Keratinocyte (primary cell): ENCODE measurements around the gene MBNL3. TPM values are rescaled to one million over a fixed set of nuclear protein-coding genes. Genes with fewer than 3 reads are reported as not detected.

Experiments
- DNase-seq: peaks from one replicate; pipeline ENCODE4 v3.0.0-alpha.2; 2011; ENCODE audit warnings: low read depth, missing footprints, low spot score
- FAIRE-seq: peaks from 2 replicates; lab custom pipeline; 2011; peaks lifted over from hg19 to GRCh38; lab: Jason Lieb, UNC
- H2AFZ ChIP-seq: 2 replicates; pipeline ENCODE4 v1.6.0; 2012; ENCODE audit warnings: low read length, control low read depth, inconsistent platforms; ENCODE audit not compliant: control insufficient read depth
- H3K27ac ChIP-seq: 2 replicates; pipeline ENCODE4 v1.5.1; 2011; ENCODE audit warnings: low read length; ENCODE audit not compliant: control insufficient read depth, insufficient read depth
- H3K27me3 ChIP-seq: 3 replicates; pipeline ENCODE4 v1.6.0; 2011; ENCODE audit warnings: low read length; ENCODE audit not compliant: control insufficient read depth, insufficient read depth; ENCODE audit errors: extremely low read depth
- H3K36me3 ChIP-seq, 2 experiments: 2 replicates in 1 of 2; 3 replicates in 1 of 2; pipeline ENCODE4 v1.5.1; 2011; ENCODE audit warnings: low read length in 2 of 2, mild to moderate bottlenecking in 1 of 2; ENCODE audit not compliant: control insufficient read depth in 2 of 2, insufficient read depth in 2 of 2; ENCODE audit errors: extremely low read depth in 1 of 2
- H3K4me1 ChIP-seq: 3 replicates; pipeline ENCODE4 v1.5.1; 2011; ENCODE audit warnings: low read length; ENCODE audit not compliant: control insufficient read depth, insufficient read depth; ENCODE audit errors: extremely low read depth
- H3K4me2 ChIP-seq: 3 replicates; pipeline ENCODE4 v1.6.0; 2011; ENCODE audit warnings: low read depth, low read length; ENCODE audit not compliant: control insufficient read depth, insufficient read depth; ENCODE audit errors: extremely low read depth
- H3K4me3 ChIP-seq, 3 experiments: fragments of 200-600 bp in 1 of 3; sonication (generic) in 1 of 3; 2 replicates in 2 of 3; 3 replicates in 1 of 3; pipeline ENCODE4 v1.5.1; 2011 to 2016; ENCODE audit warnings: low read length in 3 of 3, mild to moderate bottlenecking in 3 of 3, control low read depth in 2 of 3, inconsistent platforms in 1 of 3, low read depth in 1 of 3, mixed read lengths in 1 of 3, mixed run types in 1 of 3, moderate library complexity in 1 of 3; ENCODE audit not compliant: control insufficient read depth in 2 of 3, insufficient read depth in 2 of 3; ENCODE audit errors: extremely low read depth in 1 of 3
- H3K79me2 ChIP-seq: 2 replicates; pipeline ENCODE4 v1.6.0; 2012; ENCODE audit warnings: low read length; ENCODE audit not compliant: control insufficient read depth, insufficient read depth
- H3K9ac ChIP-seq: 3 replicates; pipeline ENCODE4 v1.6.0; 2011; ENCODE audit warnings: low read length; ENCODE audit not compliant: control insufficient read depth, insufficient read depth; ENCODE audit errors: extremely low read depth
- H3K9me1 ChIP-seq: 3 replicates; pipeline ENCODE4 v1.6.0; 2011; ENCODE audit warnings: low read length; ENCODE audit not compliant: control insufficient read depth, insufficient read depth; ENCODE audit errors: extremely low read depth
- H3K9me3 ChIP-seq: 2 replicates; pipeline ENCODE4 v1.5.1; 2012; ENCODE audit warnings: low read depth, low read length; ENCODE audit not compliant: control insufficient read depth
- H4K20me1 ChIP-seq: 3 replicates; pipeline ENCODE4 v1.6.0; 2011; ENCODE audit warnings: low read length; ENCODE audit not compliant: control insufficient read depth, insufficient read depth; ENCODE audit errors: extremely low read depth
- CTCF ChIP-seq, 3 experiments: IDR thresholded peaks in 1 of 3; conservative IDR thresholded peaks in 1 of 3; optimal IDR thresholded peaks in 1 of 3; 2 replicates in 2 of 3; 3 replicates in 1 of 3; pipeline versions ENCODE3 to v1.5.1; 2011; ENCODE audit warnings: low read length in 3 of 3, mild to moderate bottlenecking in 3 of 3, moderate library complexity in 2 of 3, control low read depth in 1 of 3, inconsistent platforms in 1 of 3; ENCODE audit not compliant: insufficient read depth in 2 of 3; ENCODE audit errors: extremely low read depth in 1 of 3
- EZH2 ChIP-seq: IDR thresholded peaks from one replicate; pipeline ENCODE4 v1.6.1; 2012; ENCODE audit warnings: inconsistent platforms, mild to moderate bottlenecking, low read length, moderate library complexity
- dilution Hi-C: fragments of 300-500 bp; cut with MboI; formaldehyde crosslinking; loops from one replicate; pipeline ENCODE4 v1.7.0; 2020; ENCODE audit warnings: low sequenced_read_pairs; ENCODE audit not compliant: extremely low pct_ligation_motif_present
- polyA plus RNA-seq, 5 experiments: library from polyadenylated mRNA; depleted of rRNA in 3 of 5; stranded (reverse) in 3 of 5; stranded (forward) in 1 of 5; unstranded in 1 of 5; fragments of >200 nt; gene quantifications; 1 replicate in 1 of 5; 2 replicates in 3 of 5; 3 replicates in 1 of 5; pipeline versions ENCODE4 v1.2.1 to v1.2.3, GENCODE V29; 2011 to 2012; ENCODE audit warnings: missing spikeins in 2 of 5, low read depth in 1 of 5, low replicate concordance in 1 of 5

Gene MBNL3
- polyA plus RNA-seq, 1 donor (not counting 4 experiments of a cell fraction or from before 2014, with no cell fraction given): 6.9 TPM

- no peak overlapping the region for H3K27ac ChIP-seq
- no peak for FAIRE-seq
- H3K27me3 ChIP-seq: no peaks in the 10 kb centered on the region
Measured at GRCh38 chrX:132443196-132444135, 45.4 kb downstream of the MBNL3 start.

GRCh38 chrX:132442691-132443090 is 46.1 kb downstream of the MBNL3 start:
- Histone ChIP-seq H3K9ac (no peak overlapping the region), H3K4me1 (no peaks in the 10 kb centered on the region), H3K4me3 (no peak overlapping the region), H3K79me2 (no peaks in the 10 kb centered on the region), H3K4me2 (no peak overlapping the region), H2AFZ (no peak overlapping the region), H3K27me3 (no peaks in the 10 kb centered on the region), H3K27ac (no peak overlapping the region), H3K9me1 (no peaks in the 10 kb centered on the region), H4K20me1 (no peaks in the 10 kb centered on the region), H3K9me3 (no peaks in the 10 kb centered on the region), H3K36me3 (no peaks in the 10 kb centered on the region)
- dilution Hi-C loops: no loop called here
- TF ChIP-seq CTCF (optimal IDR thresholded peaks at IDR 0.05 in 1 of 3, IDR thresholded peaks at IDR 0.05 in 1 of 3, conservative IDR thresholded peaks at IDR 0.05 in 1 of 3; ENCODE audit: extremely low read depth in 1 of 3, insufficient read depth in 2 of 3, low read length in 3 of 3) (no peak), EZH2 (no peak)
- FAIRE-seq: no peak
- no peak for DNase-seq

More at GRCh38 chrX:132443196-132444135, 45.4 kb downstream of the MBNL3 start:
- Histone ChIP-seq H3K9ac (no peak overlapping the region), H3K9me3 (no peaks in the 10 kb centered on the region), H3K79me2 (no peaks in the 10 kb centered on the region), H4K20me1 (no peaks in the 10 kb centered on the region), H3K4me2 (no peak overlapping the region), H3K36me3 (no peaks in the 10 kb centered on the region), H3K4me3 (no peak overlapping the region), H2AFZ (no peak overlapping the region), H3K4me1 (no peaks in the 10 kb centered on the region), H3K9me1 (no peaks in the 10 kb centered on the region)
- TF ChIP-seq EZH2 (no peak), CTCF (optimal IDR thresholded peaks at IDR 0.05 in 1 of 3, IDR thresholded peaks at IDR 0.05 in 1 of 3, conservative IDR thresholded peaks at IDR 0.05 in 1 of 3; ENCODE audit: extremely low read depth in 1 of 3, insufficient read depth in 2 of 3, low read length in 3 of 3) (no peak)
- no peak for DNase-seq
- dilution Hi-C loops: no loop called here
